Heart right ventricle (tissue), 16 donors: ENCODE data around the gene TXN2. TPM values are rescaled to one million over a fixed set of nuclear protein-coding genes. Genes with fewer than 3 reads are reported as not detected.

Experiments
- ATAC-seq, 8 donors: fragments of 200-7000 bp; cut with Tn5 transposase; one replicate each; pipeline ENCODE4 v1.9.1; 2020; ENCODE audit warnings: mild to moderate bottlenecking in 8 of 8, moderate library complexity in 8 of 8, moderate number of reproducible peaks in 1 of 8
- DNase-seq, 2 donors: peaks; one replicate each; pipeline ENCODE4 v3.0.0-alpha.2; 2020
- H3K27ac ChIP-seq, 10 donors: fragments of 200-600 bp; sonication (generic) in 2 of 10; one replicate each; pipeline versions ENCODE4 v1.5.0 to v1.8.0; 2020 to 2022; ENCODE audit warnings: mild to moderate bottlenecking in 3 of 10
- H3K27me3 ChIP-seq, 7 donors: fragments of 200-600 bp; one replicate each; pipeline ENCODE4 v1.8.0; 2021 to 2022; ENCODE audit warnings: mild to moderate bottlenecking in 2 of 7
- H3K36me3 ChIP-seq, 9 donors: fragments of 200-600 bp; sonication (generic) in 1 of 9; one replicate each; pipeline versions ENCODE4 v1.5.0 to v1.8.0; 2020 to 2022; ENCODE audit warnings: mild to moderate bottlenecking in 2 of 9
- H3K4me1 ChIP-seq, 9 donors: fragments of 200-600 bp; sonication (generic) in 1 of 9; one replicate each; pipeline versions ENCODE4 v1.5.0 to v1.8.0; 2020 to 2022; ENCODE audit warnings: mild to moderate bottlenecking in 4 of 9
- H3K4me3 ChIP-seq, 10 donors: fragments of 200-600 bp; sonication (generic) in 2 of 10; one replicate each; pipeline versions ENCODE4 v1.5.0 to v1.8.0; 2020 to 2022; ENCODE audit warnings: mild to moderate bottlenecking in 7 of 10, moderate library complexity in 2 of 10
- H3K9me3 ChIP-seq, 11 donors: fragments of 200-600 bp in 10 of 11; sonication (generic) in 2 of 11; one replicate each; pipeline versions ENCODE4 v1.5.0 to v1.8.0; 2013 to 2022; ENCODE audit warnings: mild to moderate bottlenecking in 2 of 11, control low read depth in 1 of 11, moderate library complexity in 1 of 11
- WGBS, 2 donors: extraction: QIAGEN DNeasy Blood & Tissue Kit; methylation state at CpG; one replicate each; pipeline ENCODE4 v1.1.7; 2013; ENCODE audit warnings: inconsistent platforms in 1 of 2; 5-methylcytosine and 5-hydroxymethylcytosine counted together
- intact Hi-C, 10 donors: fragments of 100-400 bp; cut with DNase I; formaldehyde crosslinking; loops; one replicate each; pipeline versions ENCODE4 v1.11.1 to v1.14.2; 2022
- polyA plus RNA-seq, 2 donors: library from polyadenylated mRNA; stranded (reverse); fragments of 200-250 nt; gene quantifications; one replicate each; pipeline ENCODE4 v1.2.3, GENCODE V29; 2013
- total RNA-seq, 10 donors: library from RNA; stranded (reverse); fragmentation: NEBNext Ultra II Directional in 3 of 10; extraction: Animal tissue kit (Norgen Biotek cat#: 25700) in 3 of 10; gene quantifications; one replicate each; pipeline versions ENCODE4 v1.2.1 to v1.2.4, GENCODE V29; 2021 to 2023
- TF ChIP-seq, protein P1 (sequence below), 9 donors: fragments of 200-600 bp; sonication (generic) in 2 of 9; IDR thresholded peaks; one replicate each; pipeline versions ENCODE4 v1.5.0 to v1.8.0; 2021 to 2022; ENCODE audit warnings: antibody characterized with exemption in 9 of 9, mild to moderate bottlenecking in 5 of 9, moderate library complexity in 1 of 9
- donor health status: Arrhythmogenic right ventricular cardiomyopathy.
- donor health status: ischemic (EF 13 %, LVEDD 7.1; RV severe dilation, severe dysfunction).
- donor health status: healthy with polysubstance abuse.
- donor health status: DM: no; HTN: yes; CAD: no.
- donor health status: DM: no; HTN: no; CAD: no.
- donor health status: ischemic (EF 25% LVEDD 6.9; RV normal size, moderate dysfunction).
- donor health status: ischemic (EF 25% LVEDD 5.7; RV mildly dilated, moderate dysfunction).
- donor health status: healthy.
- donor health status: DM: yes; HTN: yes; CAD: no.
- donor health status: Ischemic cardiomyopathy.
- donor health status: ischemic (EF 35%, LVEDD 5.7; RV mildly dilated, moderate dysfunction).
- donor health status: nonischemic (EF 11% LVEDD 7.7; RV severe dilation, severe dysfunction).
- donor health status: DM: yes; HTN: yes; CAD: no.
- donor health status: PGD.
- donor health status: ischemic (EF 29% LVEDD 5.4; RV normal size, mild dysfunction).
- donor health status: nonischemic (EF 23%, LVEDD 6.1; RV moderate dilation, normal function).

Gene TXN2
- total and polyA plus RNA-seq, 12 donors, result 103 to 155 (median 122) TPM

GRCh38 chr22:36471341-36471821 lies 10.1 kb downstream of the TXN2 start:
- Histone ChIP-seq H3K27me3 (no peaks in the 10 kb centered on the region), H3K4me1 (peaks cover 15 to 76% (median 47%) of the 10 kb centered on the region in 9 donors), H3K27ac (peak overlapping the region in 3 of 10 donors; percentile 94 to 97 (median 97)), H3K36me3 (peaks cover 0 to 67% (median 29%) of the 10 kb centered on the region in 9 donors), H3K9me3 (no peaks in the 10 kb centered on the region), H3K4me3 (no peak overlapping the region)
- intact Hi-C loops, result loop anchor here in 8 of 10 donors (2.0 to 10.0 kb wide), 4 partner anchors 149 to 277 kb away; no protein-coding TSS in a partner anchor
- ATAC-seq (no peak), DNase-seq (no peak)
- 89 to 90% methylated on average over 14 of the region's 14 CpGs for WGBS, 2 donors
- TF ChIP-seq, protein P1, sequence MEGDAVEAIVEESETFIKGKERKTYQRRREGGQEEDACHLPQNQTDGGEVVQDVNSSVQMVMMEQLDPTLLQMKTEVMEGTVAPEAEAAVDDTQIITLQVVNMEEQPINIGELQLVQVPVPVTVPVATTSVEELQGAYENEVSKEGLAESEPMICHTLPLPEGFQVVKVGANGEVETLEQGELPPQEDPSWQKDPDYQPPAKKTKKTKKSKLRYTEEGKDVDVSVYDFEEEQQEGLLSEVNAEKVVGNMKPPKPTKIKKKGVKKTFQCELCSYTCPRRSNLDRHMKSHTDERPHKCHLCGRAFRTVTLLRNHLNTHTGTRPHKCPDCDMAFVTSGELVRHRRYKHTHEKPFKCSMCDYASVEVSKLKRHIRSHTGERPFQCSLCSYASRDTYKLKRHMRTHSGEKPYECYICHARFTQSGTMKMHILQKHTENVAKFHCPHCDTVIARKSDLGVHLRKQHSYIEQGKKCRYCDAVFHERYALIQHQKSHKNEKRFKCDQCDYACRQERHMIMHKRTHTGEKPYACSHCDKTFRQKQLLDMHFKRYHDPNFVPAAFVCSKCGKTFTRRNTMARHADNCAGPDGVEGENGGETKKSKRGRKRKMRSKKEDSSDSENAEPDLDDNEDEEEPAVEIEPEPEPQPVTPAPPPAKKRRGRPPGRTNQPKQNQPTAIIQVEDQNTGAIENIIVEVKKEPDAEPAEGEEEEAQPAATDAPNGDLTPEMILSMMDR (IDR thresholded peaks at IDR 0.05), result no peak

- peak overlapping the region in 4 of 10 donors; percentile 78 to 97 (median 96) for H3K27ac ChIP-seq
- H3K4me3 ChIP-seq, result no peak overlapping the region
- WGBS, 2 donors, result 74 to 82% methylated on average over 10 of the region's 10 CpGs
- H3K27me3 ChIP-seq, result no peaks in the 10 kb centered on the region
- H3K36me3 ChIP-seq, result peaks cover 0 to 64% (median 25%) of the 10 kb centered on the region in 9 donors
- TF ChIP-seq, protein P1 (IDR thresholded peaks at IDR 0.05), result no peak
- ATAC-seq, result no peak
- intact Hi-C loops, result loop anchor here (1.0 to 10.0 kb wide), 5 partner anchors 149 to 276 kb away; no protein-coding TSS in a partner anchor
- H3K9me3 ChIP-seq, result no peaks in the 10 kb centered on the region
- no peak for DNase-seq
- peaks cover 15 to 79% (median 50%) of the 10 kb centered on the region in 9 donors for H3K4me1 ChIP-seq
These were observed 10.5 kb downstream of the TXN2 start for GRCh38 chr22:36470994-36471331.

- peaks cover 0 to 58% (median 19%) of the 10 kb centered on the region in 9 donors for H3K36me3 ChIP-seq
- peak; percentile 74 to 87 for DNase-seq
- TF ChIP-seq, protein P1 (IDR thresholded peaks at IDR 0.05), result peak in 8 of 9 donors; percentile 92 to 98 (median 97)
- H3K4me1 ChIP-seq, result peaks cover 15 to 79% (median 54%) of the 10 kb centered on the region in 9 donors
- intact Hi-C loops, result loop anchor here (1.0 to 10.0 kb wide), 5 partner anchors 148 to 276 kb away; no protein-coding TSS in a partner anchor
- H3K27ac ChIP-seq, result peak overlapping the region in 9 of 10 donors; percentile 66 to 97 (median 94)
- ATAC-seq, result peak; percentile 61 to 79 (median 74)
- no peak overlapping the region for H3K4me3 ChIP-seq
- WGBS, 2 donors, result 43 to 44% methylated on average over 14 of the region's 14 CpGs
- no peaks in the 10 kb centered on the region for H3K27me3 ChIP-seq
- no peaks in the 10 kb centered on the region for H3K9me3 ChIP-seq
These were observed 11.1 kb downstream of the TXN2 start for GRCh38 chr22:36470162-36470993.

- peak in 3 of 8 donors; percentile 0 to 15 (median 2) for ATAC-seq
- no peaks in the 10 kb centered on the region for H3K9me3 ChIP-seq
- TF ChIP-seq, protein P1 (IDR thresholded peaks at IDR 0.05), result no peak
- H3K27ac ChIP-seq, result peak overlapping the region in 9 of 10 donors; percentile 66 to 97 (median 94)
- intact Hi-C loops, result loop anchor here in 5 of 10 donors (2.0 to 5.0 kb wide), 3 partner anchors 82 to 147 kb away; partner anchors contain the start of gene MYH9 (in 3 of the 5)
- H3K4me1 ChIP-seq, result peaks cover 15 to 79% (median 64%) of the 10 kb centered on the region in 9 donors
- no peak overlapping the region for H3K4me3 ChIP-seq
- H3K27me3 ChIP-seq, result no peaks in the 10 kb centered on the region
- H3K36me3 ChIP-seq, result peaks cover 0 to 47% (median 11%) of the 10 kb centered on the region in 9 donors
- no peak for DNase-seq
- 70 to 72% methylated on average over 14 of the region's 14 CpGs for WGBS, 2 donors
These were observed 12.2 kb downstream of the TXN2 start for GRCh38 chr22:36469094-36469710.
